ENCODE results near the gene ABL2. TPM values are rescaled to one million over a fixed set of nuclear protein-coding genes. Genes with fewer than 3 reads are reported as not detected.
"Not testable (repeated sequence)": the region's sequence is repeated elsewhere in the genome, so short reads cannot be mapped to it uniquely, and the experiment has no call there.

ABL2 gene
- total and polyA plus RNA-seq, 7 donors, result 1.2 to 32.6 (median 10.3) TPM

DNA sequence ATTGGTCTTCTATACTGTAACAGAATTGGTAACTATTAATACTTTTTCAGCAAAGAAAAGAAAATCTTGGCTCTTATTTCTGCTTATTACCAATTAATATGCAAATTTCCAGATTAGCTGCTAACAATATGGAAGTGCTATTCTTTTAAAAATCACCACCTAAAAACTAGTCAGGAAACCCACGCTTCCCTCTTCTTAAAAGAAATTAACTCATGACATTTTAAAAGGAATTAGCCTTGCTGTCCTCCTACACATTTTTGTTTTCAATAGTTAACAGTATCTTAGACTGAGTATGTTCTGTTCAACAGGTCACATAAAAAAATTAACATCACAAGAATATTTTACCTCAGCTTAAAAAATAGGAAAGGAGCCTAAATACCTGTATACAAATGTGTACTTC, 27.3 kb downstream of the ABL2 start:
- DNase-seq, result no peak
- H3K27ac ChIP-seq, result no peak overlapping the region
- no peak for TF ChIP-seq POLR2A (IDR thresholded peaks at IDR 0.05)
- TF ChIP-seq, protein P1, sequence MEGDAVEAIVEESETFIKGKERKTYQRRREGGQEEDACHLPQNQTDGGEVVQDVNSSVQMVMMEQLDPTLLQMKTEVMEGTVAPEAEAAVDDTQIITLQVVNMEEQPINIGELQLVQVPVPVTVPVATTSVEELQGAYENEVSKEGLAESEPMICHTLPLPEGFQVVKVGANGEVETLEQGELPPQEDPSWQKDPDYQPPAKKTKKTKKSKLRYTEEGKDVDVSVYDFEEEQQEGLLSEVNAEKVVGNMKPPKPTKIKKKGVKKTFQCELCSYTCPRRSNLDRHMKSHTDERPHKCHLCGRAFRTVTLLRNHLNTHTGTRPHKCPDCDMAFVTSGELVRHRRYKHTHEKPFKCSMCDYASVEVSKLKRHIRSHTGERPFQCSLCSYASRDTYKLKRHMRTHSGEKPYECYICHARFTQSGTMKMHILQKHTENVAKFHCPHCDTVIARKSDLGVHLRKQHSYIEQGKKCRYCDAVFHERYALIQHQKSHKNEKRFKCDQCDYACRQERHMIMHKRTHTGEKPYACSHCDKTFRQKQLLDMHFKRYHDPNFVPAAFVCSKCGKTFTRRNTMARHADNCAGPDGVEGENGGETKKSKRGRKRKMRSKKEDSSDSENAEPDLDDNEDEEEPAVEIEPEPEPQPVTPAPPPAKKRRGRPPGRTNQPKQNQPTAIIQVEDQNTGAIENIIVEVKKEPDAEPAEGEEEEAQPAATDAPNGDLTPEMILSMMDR (IDR thresholded peaks at IDR 0.05), result no peak
- no peak for TF ChIP-seq EP300 (IDR thresholded peaks at IDR 0.05)
- TF ChIP-seq POLR2AphosphoS5 (IDR thresholded peaks at IDR 0.05), result no peak
- H3K4me3 ChIP-seq, result no peak overlapping the region
- no peaks in the 10 kb centered on the region for H3K27me3 ChIP-seq
- H3K36me3 ChIP-seq, result no peaks in the 10 kb centered on the region
- no peaks in the 10 kb centered on the region for H3K4me1 ChIP-seq
- intact Hi-C loops (cut with DNase I), result no loop called here
- H3K9me3 ChIP-seq, result no peaks in the 10 kb centered on the region
- 89 to 94% methylated on average over 1 of the region's 1 CpG for WGBS, 2 donors

DNA sequence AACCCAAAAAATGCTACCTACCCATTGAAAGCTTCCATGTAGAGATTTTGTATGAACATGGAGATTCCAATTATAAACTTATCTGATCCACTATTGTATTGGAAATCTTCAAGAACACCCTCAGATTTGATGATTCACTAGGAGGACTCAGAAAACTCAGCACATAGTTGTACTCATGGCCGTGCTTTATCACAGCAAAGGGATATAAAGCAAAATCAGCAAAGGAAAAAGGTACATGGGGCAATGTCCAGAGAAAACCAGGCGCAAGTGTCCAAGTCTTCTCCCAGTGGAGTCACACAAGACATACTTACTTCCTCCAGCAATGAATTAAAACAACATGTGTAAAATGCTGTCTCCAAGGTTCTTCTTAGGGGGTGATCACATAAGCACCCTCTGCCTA, 28.9 kb downstream of the ABL2 start:
- Histone ChIP-seq H3K27ac (no peak overlapping the region), H3K9me3 (no peaks in the 10 kb centered on the region), H3K4me3 (no peak overlapping the region), H3K4me1 (no peaks in the 10 kb centered on the region), H3K27me3 (no peaks in the 10 kb centered on the region), H3K36me3 (no peaks in the 10 kb centered on the region)
- no peak for DNase-seq
- TF ChIP-seq POLR2AphosphoS5 (IDR thresholded peaks at IDR 0.05) (no peak), POLR2A (IDR thresholded peaks at IDR 0.05) (no peak)
- TF ChIP-seq, protein P1 (IDR thresholded peaks at IDR 0.05), result no peak
- intact Hi-C loops (cut with DNase I), result no loop called here
- 90 to 98% methylated on average over 2 of the region's 2 CpGs for WGBS, 2 donors

DNA sequence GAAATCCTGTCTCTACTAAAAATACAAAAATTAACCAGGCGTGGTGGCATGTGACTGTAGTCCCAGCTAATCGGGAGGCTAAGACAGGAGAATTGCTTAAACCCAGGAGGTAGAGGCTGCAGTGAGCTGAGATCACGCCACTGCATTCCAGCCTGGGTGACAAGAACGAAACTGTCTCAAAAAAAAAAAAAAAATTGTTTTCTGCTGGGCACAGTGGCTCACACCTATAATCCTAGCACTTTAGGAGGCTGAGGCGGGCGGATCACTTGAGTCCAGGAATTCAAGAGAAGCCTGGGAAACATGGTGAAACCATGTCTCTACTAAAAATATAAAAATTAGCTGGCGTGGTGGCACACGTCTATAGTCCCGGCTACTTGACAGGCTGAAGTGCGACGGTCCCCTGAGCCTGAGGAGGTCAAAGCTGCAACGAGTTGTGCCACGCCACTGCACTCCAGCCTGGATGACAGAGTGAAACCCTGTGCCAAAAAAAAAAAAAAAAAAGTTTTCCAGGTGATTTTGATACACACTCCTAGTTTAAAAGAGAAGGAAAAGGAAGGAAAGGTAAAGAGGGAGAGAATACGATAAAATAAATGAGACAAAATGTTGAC, 31.7 kb downstream of the ABL2 start:
- WGBS, 2 donors, result 94 to 95% methylated on average over 14 of the region's 14 CpGs
- Histone ChIP-seq H3K27ac (no peak overlapping the region), H3K9me3 (no peaks in the 10 kb centered on the region), H3K4me3 (no peak overlapping the region), H3K27me3 (no peaks in the 10 kb centered on the region), H3K36me3 (no peaks in the 10 kb centered on the region), H3K4me1 (peaks cover 0 to 11% (median 3%) of the 10 kb centered on the region in 4 donors)
- no peak for DNase-seq
- TF ChIP-seq, protein P1 (IDR thresholded peaks at IDR 0.05), result no peak
- TF ChIP-seq POLR2AphosphoS5 (IDR thresholded peaks at IDR 0.05) (no peak), POLR2A (IDR thresholded peaks at IDR 0.05) (no peak), EP300 (IDR thresholded peaks at IDR 0.05) (no peak)
- intact Hi-C loops (cut with DNase I), result no loop called here

DNA sequence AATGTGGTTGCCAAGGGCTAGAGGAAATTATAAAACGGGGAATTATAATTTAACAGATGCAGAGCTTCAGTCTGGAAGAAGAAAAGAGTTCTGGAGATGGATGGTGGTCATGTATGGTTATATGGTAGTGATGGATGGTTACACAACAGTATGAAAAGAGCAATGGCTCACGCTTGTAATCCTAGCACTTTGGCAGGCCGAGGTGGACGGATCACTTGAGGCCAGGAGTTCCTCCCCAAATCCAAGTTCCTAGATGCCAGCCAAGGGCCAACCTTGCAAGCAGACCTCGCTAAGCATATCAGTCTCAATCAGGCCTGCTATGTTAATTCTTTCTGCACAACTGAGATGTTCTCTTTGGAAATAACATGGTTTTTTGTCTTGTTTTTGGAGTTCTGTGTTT, 33.6 kb downstream of the ABL2 start:
- DNase-seq; intact Hi-C loops (cut with DNase I); H3K9me3 ChIP-seq; H3K27me3 ChIP-seq; H3K4me3 ChIP-seq; H3K36me3 ChIP-seq; H3K27ac ChIP-seq: not testable (repeated sequence)
- WGBS, 2 donors, result 86 to 93% methylated on average over 5 of the region's 5 CpGs
- H3K4me1 ChIP-seq, result peaks cover 0 to 11% (median 3%) of the 10 kb centered on the region in 4 donors

DNA sequence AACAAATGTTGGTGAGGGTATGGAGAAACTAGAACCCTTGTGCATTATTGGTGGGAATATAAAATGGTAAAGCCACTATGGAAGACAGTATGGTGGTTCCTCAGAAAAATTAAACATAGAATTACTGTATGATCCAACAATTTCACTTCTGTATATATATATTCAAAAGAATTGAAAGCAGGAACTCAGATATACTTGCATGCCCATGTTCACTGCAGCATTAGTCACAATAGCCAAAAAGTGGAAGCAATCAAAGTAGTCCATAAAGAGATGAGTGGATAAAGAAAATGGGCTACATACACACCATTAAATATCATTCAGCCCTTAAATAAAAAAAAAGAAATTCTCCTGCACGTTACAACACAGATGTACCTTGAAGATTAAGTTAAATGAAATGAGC, 34.1 kb downstream of the ABL2 start:
- no peak overlapping the region for H3K27ac ChIP-seq
- DNase-seq, result no peak
- H3K9me3 ChIP-seq, result no peaks in the 10 kb centered on the region
- no peak for TF ChIP-seq POLR2AphosphoS5 (IDR thresholded peaks at IDR 0.05)
- no peak for TF ChIP-seq POLR2A (IDR thresholded peaks at IDR 0.05)
- no peak for TF ChIP-seq EP300 (IDR thresholded peaks at IDR 0.05)
- TF ChIP-seq, protein P1 (IDR thresholded peaks at IDR 0.05), result no peak
- peaks cover 0 to 11% (median 3%) of the 10 kb centered on the region in 4 donors for H3K4me1 ChIP-seq
- 62 to 86% methylated on average over 1 of the region's 1 CpG for WGBS, 2 donors
- no peaks in the 10 kb centered on the region for H3K36me3 ChIP-seq
- H3K4me3 ChIP-seq, result no peak overlapping the region
- intact Hi-C loops (cut with DNase I), result no loop called here
- H3K27me3 ChIP-seq, result no peaks in the 10 kb centered on the region
